A673 (cell line): ENCODE data around the gene RNF145.

Experiments
- EZH2 ChIP-seq: fragments of 200-600 bp; sonication (generic); IDR thresholded peaks from 2 replicates; pipeline ENCODE4 v1.6.1; 2017; ENCODE audit warnings: borderline replicate concordance, low read depth, mild to moderate bottlenecking, mixed read lengths, antibody characterized with exemption, low read length; ENCODE audit not compliant: poor library complexity, severe bottlenecking
- TF ChIP-seq, protein P1 (sequence below): fragments of 300-800, 200-600 bp; sonication (generic); conservative IDR thresholded peaks from 2 replicates; pipeline ENCODE4 v1.5.1; 2017; ENCODE audit warnings: low read depth, mild to moderate bottlenecking, antibody characterized with exemption, low read length, moderate library complexity, mixed read lengths

DNA sequence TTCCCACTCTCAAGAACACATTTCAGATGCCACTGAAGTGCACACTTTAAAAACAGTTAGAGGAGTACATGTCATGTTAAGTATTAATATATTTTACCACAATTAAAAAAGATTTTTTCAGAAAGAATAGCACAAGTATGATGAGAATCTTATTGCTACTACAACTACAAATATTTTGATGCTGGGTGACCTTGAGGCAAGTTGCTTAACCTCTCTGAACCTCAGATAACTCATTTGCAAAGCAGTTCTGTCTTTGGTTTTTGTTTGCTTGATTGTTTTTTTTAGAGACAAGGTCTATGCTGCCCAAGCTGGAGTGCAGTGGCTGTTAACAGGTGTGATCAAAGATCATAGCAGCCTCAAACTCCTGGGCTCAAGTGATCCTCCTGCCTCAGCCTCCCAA is 95.9 kb downstream of the RNF145 start:
- TF ChIP-seq, protein P1, sequence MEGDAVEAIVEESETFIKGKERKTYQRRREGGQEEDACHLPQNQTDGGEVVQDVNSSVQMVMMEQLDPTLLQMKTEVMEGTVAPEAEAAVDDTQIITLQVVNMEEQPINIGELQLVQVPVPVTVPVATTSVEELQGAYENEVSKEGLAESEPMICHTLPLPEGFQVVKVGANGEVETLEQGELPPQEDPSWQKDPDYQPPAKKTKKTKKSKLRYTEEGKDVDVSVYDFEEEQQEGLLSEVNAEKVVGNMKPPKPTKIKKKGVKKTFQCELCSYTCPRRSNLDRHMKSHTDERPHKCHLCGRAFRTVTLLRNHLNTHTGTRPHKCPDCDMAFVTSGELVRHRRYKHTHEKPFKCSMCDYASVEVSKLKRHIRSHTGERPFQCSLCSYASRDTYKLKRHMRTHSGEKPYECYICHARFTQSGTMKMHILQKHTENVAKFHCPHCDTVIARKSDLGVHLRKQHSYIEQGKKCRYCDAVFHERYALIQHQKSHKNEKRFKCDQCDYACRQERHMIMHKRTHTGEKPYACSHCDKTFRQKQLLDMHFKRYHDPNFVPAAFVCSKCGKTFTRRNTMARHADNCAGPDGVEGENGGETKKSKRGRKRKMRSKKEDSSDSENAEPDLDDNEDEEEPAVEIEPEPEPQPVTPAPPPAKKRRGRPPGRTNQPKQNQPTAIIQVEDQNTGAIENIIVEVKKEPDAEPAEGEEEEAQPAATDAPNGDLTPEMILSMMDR, result no peak
- TF ChIP-seq EZH2, result no peak
